IMR-90 (cell line): ENCODE results near the gene NCKAP5L. TPM values are rescaled to one million over a fixed set of nuclear protein-coding genes. Genes with fewer than 3 reads are reported as not detected.
A peak's percentile ranks its signal among the peaks of the same experiment; 100 is the strongest.

ENCODE experiments used
- ATAC-seq: fragments of 200-7000 bp; cut with Tn5 transposase; 2 replicates; pipeline ENCODE4 v1.9.1; 2020; ENCODE audit warnings: low read depth, mild to moderate bottlenecking, moderate library complexity
- BruUV-seq: library from RNA; stranded (reverse); fragments of 400-500 nt; replicated peaks from 2 replicates; lab custom pipeline; 2021; lab: Mats Ljungman, UMichigan
- CTCF ChIA-PET: fragments of 300-600 bp; formaldehyde crosslinking; extraction: SDS; loops from one replicate; lab custom pipeline; 2021; ENCODE audit warnings: antibody characterized with exemption; lab: Yijun Ruan, JAX
- POLR2A ChIA-PET: fragments of 300-600 bp; sonication (Branson Sonifier 250); formaldehyde crosslinking; loops from one replicate; lab custom pipeline; 2022; ENCODE audit warnings: antibody characterized with exemption; ENCODE audit not compliant: unreplicated experiment; lab: Charles Lee
- DNase-seq: peaks from one replicate; pipeline ENCODE4 v3.0.0; 2013
- H2AFZ ChIP-seq: replicated peaks from 2 replicates; pipeline ENCODE3; 2013; ENCODE audit warnings: low read length, mild to moderate bottlenecking; ENCODE audit not compliant: poor library complexity
- H2AK5ac ChIP-seq: 2 replicates; pipeline ENCODE4 v1.6.1; 2013; ENCODE audit warnings: low read depth, low read length, inconsistent platforms
- H2AK9ac ChIP-seq: replicated peaks from 2 replicates; pipeline ENCODE3; 2013; ENCODE audit warnings: mild to moderate bottlenecking, low read depth, low read length, moderate library complexity; ENCODE audit not compliant: poor library complexity
- H2BK120ac ChIP-seq: 2 replicates; pipeline ENCODE4 v1.6.1; 2013; ENCODE audit warnings: low read depth, low read length, inconsistent platforms
- H2BK15ac ChIP-seq: 3 replicates; pipeline ENCODE4 v1.6.1; 2013; ENCODE audit warnings: low read depth, low read length, inconsistent platforms
- H2BK20ac ChIP-seq: 2 replicates; pipeline ENCODE4 v1.6.1; 2013; ENCODE audit warnings: low read depth, mild to moderate bottlenecking, inconsistent platforms, low read length, moderate library complexity
- H2BK5ac ChIP-seq: 2 replicates; pipeline ENCODE4 v1.6.1; 2013; ENCODE audit warnings: mild to moderate bottlenecking, low read depth, low read length, inconsistent platforms; ENCODE audit not compliant: poor library complexity, severe bottlenecking
- H3K14ac ChIP-seq: replicated peaks from 2 replicates; pipeline ENCODE4 v1.6.1; 2013; ENCODE audit warnings: low read depth, low read length, inconsistent platforms
- H3K18ac ChIP-seq: 2 replicates; pipeline ENCODE4 v1.6.1; 2013; ENCODE audit warnings: low read depth, low read length, control low read depth
- H3K23ac ChIP-seq: 2 replicates; pipeline ENCODE4 v1.6.1; 2013; ENCODE audit warnings: low read depth, low read length, inconsistent platforms
- H3K27ac ChIP-seq: 2 replicates; pipeline ENCODE4 v1.5.1; 2013; ENCODE audit warnings: mild to moderate bottlenecking, control low read depth, low read length; ENCODE audit not compliant: insufficient read depth
- H3K27me3 ChIP-seq: 2 replicates; pipeline ENCODE4 v1.6.1; 2013; ENCODE audit warnings: low read length; ENCODE audit not compliant: control insufficient read depth, insufficient read depth
- H3K36me3 ChIP-seq: 2 replicates; pipeline ENCODE4 v1.6.1; 2013; ENCODE audit warnings: low read length, mixed read lengths; ENCODE audit not compliant: control insufficient read depth, insufficient read depth
- H3K4ac ChIP-seq: 2 replicates; pipeline ENCODE4 v1.6.1; 2013; ENCODE audit warnings: low read depth, low read length, inconsistent platforms
- H3K4me1 ChIP-seq: 2 replicates; pipeline ENCODE4 v1.6.1; 2013; ENCODE audit warnings: low read length, mixed read lengths; ENCODE audit not compliant: control insufficient read depth, insufficient read depth
- H3K4me2 ChIP-seq: 2 replicates; pipeline ENCODE4 v1.6.1; 2013; ENCODE audit warnings: low read depth, mild to moderate bottlenecking, control low read depth, low read length, moderate library complexity
- H3K4me3 ChIP-seq: 2 replicates; pipeline ENCODE4 v1.5.1; 2013; ENCODE audit warnings: low read depth, mild to moderate bottlenecking, control low read depth, low read length, moderate library complexity; ENCODE audit not compliant: insufficient read depth
- H3K56ac ChIP-seq: 2 replicates; pipeline ENCODE4 v1.6.1; 2013; ENCODE audit warnings: low read length, inconsistent platforms; ENCODE audit not compliant: insufficient read depth; ENCODE audit errors: extremely low read depth
- H3K79me1 ChIP-seq, 2 experiments: 2 replicates each; pipeline ENCODE4 v1.6.1; 2013; ENCODE audit warnings: low read length in 2 of 2, inconsistent platforms in 1 of 2, low read depth in 1 of 2
- H3K9ac ChIP-seq: 2 replicates; pipeline ENCODE4 v1.6.1; 2013; ENCODE audit warnings: low read depth, low read length, control low read depth
- H3K9me1 ChIP-seq: 2 replicates; pipeline ENCODE4 v1.6.1; 2013; ENCODE audit warnings: low read length, inconsistent platforms; ENCODE audit not compliant: insufficient read depth
- H3K9me3 ChIP-seq: 2 replicates; pipeline ENCODE4 v1.6.1; 2013; ENCODE audit warnings: low read length; ENCODE audit not compliant: control insufficient read depth, insufficient read depth
- H4K20me1 ChIP-seq: 2 replicates; pipeline ENCODE4 v1.6.1; 2013; ENCODE audit warnings: low read length, inconsistent platforms; ENCODE audit not compliant: insufficient read depth
- H4K5ac ChIP-seq: 2 replicates; pipeline ENCODE4 v1.6.1; 2013; ENCODE audit warnings: mild to moderate bottlenecking, low read depth, low read length, control low read depth
- H4K8ac ChIP-seq, 2 experiments: 2 replicates each; pipeline ENCODE4 v1.6.1; 2013; ENCODE audit warnings: low read depth in 2 of 2, low read length in 2 of 2, control low read depth in 1 of 2, inconsistent platforms in 1 of 2
- H4K91ac ChIP-seq: 2 replicates; pipeline ENCODE4 v1.6.1; 2013; ENCODE audit warnings: low read depth, low read length, inconsistent platforms; ENCODE audit not compliant: insufficient read depth
- BHLHE40 ChIP-seq: fragments of 150-350 bp; IDR thresholded peaks from 2 replicates; pipeline ENCODE4 v1.6.1; 2016; ENCODE audit warnings: mild to moderate bottlenecking, low read depth, low read length
- CEBPB ChIP-seq: IDR thresholded peaks from 2 replicates; pipeline ENCODE4 v1.6.1; 2012; ENCODE audit warnings: low read depth, low read length, improper control_type of control experiment
- CHD1 ChIP-seq: IDR thresholded peaks from 2 replicates; pipeline ENCODE4 v1.6.1; 2012; ENCODE audit warnings: low read depth, low read length, improper control_type of control experiment
- CTCF ChIP-seq: conservative IDR thresholded peaks from 2 replicates; pipeline ENCODE4 v1.5.1; 2012; ENCODE audit warnings: mild to moderate bottlenecking, low read depth, low read length, improper control_type of control experiment
- ELK1 ChIP-seq: fragments of 150-350 bp; IDR thresholded peaks from 2 replicates; pipeline ENCODE4 v1.6.1; 2016; ENCODE audit warnings: low read depth, mild to moderate bottlenecking, low read length, moderate library complexity, borderline replicate concordance
- FOS ChIP-seq: fragments of 150-350 bp; IDR thresholded peaks from 2 replicates; pipeline ENCODE4 v1.6.1; 2016; ENCODE audit warnings: low read depth, low read length
- MAFK ChIP-seq: IDR thresholded peaks from 2 replicates; pipeline ENCODE4 v1.6.1; 2012; ENCODE audit warnings: low read depth, low read length, improper control_type of control experiment
- MAZ ChIP-seq: IDR thresholded peaks from 2 replicates; pipeline ENCODE4 v1.6.1; 2012; ENCODE audit warnings: low read depth, mild to moderate bottlenecking, low read length, improper control_type of control experiment, moderate library complexity, borderline replicate concordance
- MXI1 ChIP-seq: IDR thresholded peaks from 2 replicates; pipeline ENCODE4 v1.6.1; 2012; ENCODE audit warnings: low read depth, mild to moderate bottlenecking, low read length, moderate library complexity, borderline replicate concordance
- NFE2L2 ChIP-seq: fragments of 150-350 bp; IDR thresholded peaks from 2 replicates; pipeline ENCODE4 v1.6.1; 2016; ENCODE audit warnings: low read depth, mild to moderate bottlenecking, low read length
- POLR2A ChIP-seq: IDR thresholded peaks from 2 replicates; pipeline ENCODE4 v1.6.1; 2012; ENCODE audit warnings: mild to moderate bottlenecking, low read depth, low read length
- RAD21 ChIP-seq: IDR thresholded peaks from 2 replicates; pipeline ENCODE4 v1.6.1; 2012; ENCODE audit warnings: low read length, improper control_type of control experiment
- RCOR1 ChIP-seq: IDR thresholded peaks from 2 replicates; pipeline ENCODE4 v1.6.1; 2012; ENCODE audit warnings: mild to moderate bottlenecking, low read length, improper control_type of control experiment; ENCODE audit not compliant: insufficient replicate concordance
- RFX5 ChIP-seq: IDR thresholded peaks from 2 replicates; pipeline ENCODE4 v1.8.0; 2012; ENCODE audit warnings: low read depth, mild to moderate bottlenecking, low read length, moderate library complexity
- SMC3 ChIP-seq: fragments of 150-350 bp; IDR thresholded peaks from 2 replicates; pipeline ENCODE4 v1.6.1; 2016; ENCODE audit warnings: low read depth, mild to moderate bottlenecking, antibody characterized with exemption, low read length, moderate library complexity
- USF2 ChIP-seq: fragments of 150-350 bp; IDR thresholded peaks from 2 replicates; pipeline ENCODE4 v1.6.1; 2017; ENCODE audit warnings: mild to moderate bottlenecking, antibody characterized with exemption, low read length, low read depth
- WGBS, 2 experiments: methylation state at CpG; one replicate each; pipeline versions ENCODE4 v1.1.5 to v1.1.7; 2013; ENCODE audit warnings: missing lambda C conversion rate in 2 of 2; ENCODE audit not compliant: insufficient read length in 1 of 2; ENCODE audit errors: extremely low coverage in 2 of 2; 5-methylcytosine and 5-hydroxymethylcytosine counted together
- dilution Hi-C: fragments of 300-500 bp; cut with HindIII; formaldehyde crosslinking; loops from one replicate; pipeline ENCODE4 v1.14.3; 2018; ENCODE audit warnings: low sequenced_read_pairs; ENCODE audit not compliant: unreplicated experiment
- in situ Hi-C: fragments of 300-500 bp; cut with MboI; formaldehyde crosslinking; loops from 3 replicates; pipeline ENCODE4 v1.14.3; 2019; ENCODE audit warnings: low sequenced_read_pairs, inconsistent platforms, mixed read lengths
- intact Hi-C: fragments of 100-400 bp; cut with micrococcal nuclease; formaldehyde crosslinking; loops from 2 replicates; pipeline ENCODE4 v1.10.0; 2022
- polyA plus RNA-seq, 3 experiments: library from polyadenylated mRNA; depleted of rRNA; stranded (reverse); fragments of >200 nt; gene quantifications; 2 replicates each; pipeline ENCODE4 v1.2.3, GENCODE V29; 2012; ENCODE audit warnings: low replicate concordance in 1 of 3
- total RNA-seq: library from RNA; depleted of rRNA; stranded (reverse); fragments of >200 nt; gene quantifications from 2 replicates; pipeline ENCODE4 v1.2.3, GENCODE V29; 2012

Gene NCKAP5L
- total and polyA plus RNA-seq, 2 of the 4 experiments (the other 2 are of a cell fraction) = 6.1 to 14.4 TPM

- Histone ChIP-seq H2BK15ac (no peak overlapping the region), H3K18ac (no peak overlapping the region), H3K4ac (peak overlapping the region; percentile 56), H3K27ac (no peak overlapping the region), H2BK120ac (peak overlapping the region; percentile 25; the same call in 1 of the 2 replicates), H3K79me1 (no peaks in the 10 kb centered on the region), H3K4me1 (no peaks in the 10 kb centered on the region), H4K5ac (peak overlapping the region; percentile 51; the same call in 1 of the 2 replicates), H4K20me1 (no peaks in the 10 kb centered on the region), H2AK5ac (0 out of 2 replicates have a peak overlapping the region, but pooled peaks have one; percentile 69), H2AFZ (no peak overlapping the region), H2AK9ac (peak overlapping the region; percentile 4), H2BK20ac (no peak overlapping the region), H3K23ac (no peak overlapping the region), H3K14ac (no peak overlapping the region), H3K4me3 (no peak overlapping the region), H3K9ac (no peak overlapping the region; the same call in 1 of the 2 replicates), H2BK5ac (no peak overlapping the region), H4K91ac (peak overlapping the region; percentile 44; the same call in 1 of the 2 replicates), H3K36me3 (no peaks in the 10 kb centered on the region), H3K9me3 (no peaks in the 10 kb centered on the region), H3K27me3 (peaks cover 4% of the 10 kb centered on the region; the same call in 1 of the 2 replicates), H3K56ac (no peak overlapping the region), H3K4me2 (no peak overlapping the region), H4K8ac (peak overlapping the region; percentile 13 to 89; a peak in 3 of 4 replicates), H3K9me1 (no peaks in the 10 kb centered on the region)
- POLR2A ChIA-PET = no interaction called here
- intact Hi-C loops (loop anchor here (1.0 to 2.0 kb wide), 4 partner anchors 62 to 280 kb away; partner anchors contain the start of gene ASIC1), dilution Hi-C loops (no loop called here), in situ Hi-C loops (loop anchor here (5.0 to 10.0 kb wide), 3 partner anchors 60 to 290 kb away; partner anchors contain the start of gene AQP5)
- no peak for ATAC-seq
- no peak for DNase-seq
- no peak for TF ChIP-seq MAFK
- no peak for TF ChIP-seq FOS
- TF ChIP-seq CTCF = no peak
- no peak for TF ChIP-seq MXI1
- no peak for TF ChIP-seq NFE2L2
- no peak for TF ChIP-seq CEBPB
- TF ChIP-seq CHD1 = no peak
- no peak for TF ChIP-seq RCOR1
- TF ChIP-seq RFX5 = no peak
- no peak for TF ChIP-seq POLR2A
- no peak for TF ChIP-seq BHLHE40
- no peak for TF ChIP-seq RAD21
- TF ChIP-seq USF2 = no peak
- TF ChIP-seq MAZ = no peak
- no peak for TF ChIP-seq SMC3
- TF ChIP-seq ELK1 = no peak
- no TSS peak for BruUV-seq
- WGBS, 2 experiments = 71% methylated on average over 3 of the region's 5 CpGs; no CpG with 5 or more reads in 1 of the 2 experiments
- CTCF ChIA-PET = interaction anchor here (2.3 kb wide), 1 partner anchor 62 kb away, joined by 13 read pairs; no protein-coding TSS in a partner anchor
Observed at GRCh38 chr12:49776858-49777257, 51.4 kb downstream of the NCKAP5L start.
